AG04449 (cell line): ENCODE data around the gene MSI2.

Source experiments
- CTCF ChIA-PET: fragments of 350-600 bp; formaldehyde crosslinking; extraction: SDS; loops from one replicate; lab custom pipeline; 2021; ENCODE audit warnings: antibody characterized with exemption; lab: Yijun Ruan, JAX
- POLR2A ChIA-PET: fragments of 400-600, 350-600 bp; formaldehyde crosslinking; extraction: SDS; loops from one replicate; lab custom pipeline; 2020; ENCODE audit warnings: antibody characterized with exemption, inconsistent platforms; lab: Yijun Ruan, JAX
- DNase-seq: peaks from one replicate; pipeline ENCODE4 v3.0.0-alpha.2; 2010; ENCODE audit warnings: low read depth, low spot score
- H3K4me3 ChIP-seq: 2 replicates; pipeline ENCODE4 v1.5.1; 2011; ENCODE audit warnings: low read depth, mild to moderate bottlenecking, control low read depth, low read length
- TF ChIP-seq, protein P1 (sequence below): IDR thresholded peaks from one replicate; pipeline ENCODE4 v1.5.1; 2011; ENCODE audit warnings: mild to moderate bottlenecking, moderate library complexity, low read length, control low read depth, inconsistent platforms; ENCODE audit not compliant: insufficient read depth; ENCODE audit errors: missing control alignments

Gene MSI2

DNA sequence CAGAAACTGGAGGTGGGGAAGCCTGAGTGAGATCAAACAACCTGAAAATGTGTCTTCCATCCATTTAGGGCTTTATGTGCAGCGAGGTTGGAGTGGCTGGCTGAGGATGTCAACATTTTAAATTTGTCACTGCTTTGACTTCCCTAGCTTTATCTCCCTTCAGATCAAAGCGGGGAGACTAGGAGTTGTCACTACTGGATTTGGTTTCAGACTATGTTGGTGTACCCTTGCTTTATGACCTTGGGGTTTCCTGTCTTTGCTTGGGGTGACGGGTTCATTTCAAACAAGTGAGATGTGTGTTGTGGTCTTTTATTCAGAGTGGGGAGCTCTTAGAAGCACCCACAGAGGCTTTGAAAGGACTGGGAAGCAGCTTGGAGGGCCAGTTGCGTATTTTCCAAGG, 25.6 kb downstream of the MSI2 start:
- POLR2A ChIA-PET, result no interaction called here
- TF ChIP-seq, protein P1, sequence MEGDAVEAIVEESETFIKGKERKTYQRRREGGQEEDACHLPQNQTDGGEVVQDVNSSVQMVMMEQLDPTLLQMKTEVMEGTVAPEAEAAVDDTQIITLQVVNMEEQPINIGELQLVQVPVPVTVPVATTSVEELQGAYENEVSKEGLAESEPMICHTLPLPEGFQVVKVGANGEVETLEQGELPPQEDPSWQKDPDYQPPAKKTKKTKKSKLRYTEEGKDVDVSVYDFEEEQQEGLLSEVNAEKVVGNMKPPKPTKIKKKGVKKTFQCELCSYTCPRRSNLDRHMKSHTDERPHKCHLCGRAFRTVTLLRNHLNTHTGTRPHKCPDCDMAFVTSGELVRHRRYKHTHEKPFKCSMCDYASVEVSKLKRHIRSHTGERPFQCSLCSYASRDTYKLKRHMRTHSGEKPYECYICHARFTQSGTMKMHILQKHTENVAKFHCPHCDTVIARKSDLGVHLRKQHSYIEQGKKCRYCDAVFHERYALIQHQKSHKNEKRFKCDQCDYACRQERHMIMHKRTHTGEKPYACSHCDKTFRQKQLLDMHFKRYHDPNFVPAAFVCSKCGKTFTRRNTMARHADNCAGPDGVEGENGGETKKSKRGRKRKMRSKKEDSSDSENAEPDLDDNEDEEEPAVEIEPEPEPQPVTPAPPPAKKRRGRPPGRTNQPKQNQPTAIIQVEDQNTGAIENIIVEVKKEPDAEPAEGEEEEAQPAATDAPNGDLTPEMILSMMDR, result no peak
- no peak overlapping the region for H3K4me3 ChIP-seq
- CTCF ChIA-PET, result interaction anchor here (1.2 to 1.5 kb wide), 3 partner anchors 9 to 390 kb away, joined by 3 to 5 read pairs (median 4); no protein-coding TSS in a partner anchor
- DNase-seq, result no peak

DNA sequence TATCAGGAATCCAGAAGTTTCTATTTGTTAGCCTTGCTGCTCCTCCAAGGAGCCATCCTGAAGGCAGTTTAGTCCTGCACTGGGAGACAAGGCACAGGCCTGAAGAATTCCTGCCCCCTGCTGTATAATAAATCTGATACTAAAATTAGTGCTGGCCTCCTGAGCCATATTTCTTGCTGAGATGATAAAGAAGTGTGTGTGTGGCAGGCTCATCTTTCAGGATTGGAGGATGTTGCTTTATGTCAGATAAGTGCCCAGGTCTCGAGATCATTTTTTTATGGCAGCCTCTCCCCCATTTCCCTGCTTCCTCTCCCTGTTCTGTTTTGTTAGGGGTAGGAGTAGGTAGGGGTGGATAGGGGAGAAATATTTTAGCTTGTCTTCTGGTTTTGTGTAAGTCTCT, 26.0 kb downstream of the MSI2 start:
- no peak for DNase-seq
- CTCF ChIA-PET, result interaction anchor here (1.2 to 1.5 kb wide), 3 partner anchors 10 to 390 kb away, joined by 3 to 5 read pairs (median 4); no protein-coding TSS in a partner anchor
- TF ChIP-seq, protein P1, result no peak
- H3K4me3 ChIP-seq, result no peak overlapping the region
- POLR2A ChIA-PET, result interaction anchor here (0.7 kb wide), 1 partner anchor 515 kb away, joined by 3 read pairs; no protein-coding TSS in a partner anchor

DNA sequence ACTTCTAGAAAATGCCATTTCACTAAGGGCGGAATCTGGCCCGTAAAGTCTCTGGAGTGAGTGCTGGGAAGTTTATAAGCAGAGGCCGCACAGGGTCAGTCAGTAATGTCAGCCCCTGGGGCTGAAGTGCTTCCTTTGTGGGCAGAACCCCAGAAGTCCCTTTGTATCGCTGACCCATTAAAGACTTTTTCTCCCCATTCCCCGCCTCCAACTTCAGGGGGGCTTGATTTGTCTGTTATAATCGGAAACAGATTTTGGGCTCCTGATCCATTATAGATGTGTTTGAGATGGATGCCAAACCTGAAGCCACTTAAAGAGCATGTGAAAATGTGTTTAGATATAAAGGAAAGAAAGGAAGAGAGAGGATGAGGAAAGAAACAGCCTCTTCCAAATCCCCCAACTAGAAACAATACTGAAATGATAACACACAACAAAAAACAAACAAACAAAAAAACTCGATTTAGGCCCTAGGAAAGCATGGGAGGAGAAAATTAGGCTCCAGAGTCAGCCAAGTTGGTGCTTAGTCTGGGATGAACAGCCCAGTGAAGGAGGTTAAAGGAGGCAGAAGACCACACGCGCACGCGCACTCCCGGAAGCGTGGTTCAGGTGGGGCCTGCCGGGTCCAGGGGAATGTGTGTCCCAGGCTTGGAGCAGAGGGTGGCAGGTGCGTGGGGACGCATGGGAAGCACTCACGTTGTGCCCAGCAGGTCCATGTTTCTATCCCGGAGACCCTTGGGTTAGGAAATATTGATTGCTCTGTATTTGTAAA, 27.1 kb downstream of the MSI2 start:
- CTCF ChIA-PET, result interaction anchor here (1.5 kb wide), 1 partner anchor 40 kb away, joined by 5 read pairs; no protein-coding TSS in a partner anchor
- TF ChIP-seq, protein P1, result no peak
- DNase-seq, result no peak
- POLR2A ChIA-PET, result no interaction called here
- no peak overlapping the region for H3K4me3 ChIP-seq

DNA sequence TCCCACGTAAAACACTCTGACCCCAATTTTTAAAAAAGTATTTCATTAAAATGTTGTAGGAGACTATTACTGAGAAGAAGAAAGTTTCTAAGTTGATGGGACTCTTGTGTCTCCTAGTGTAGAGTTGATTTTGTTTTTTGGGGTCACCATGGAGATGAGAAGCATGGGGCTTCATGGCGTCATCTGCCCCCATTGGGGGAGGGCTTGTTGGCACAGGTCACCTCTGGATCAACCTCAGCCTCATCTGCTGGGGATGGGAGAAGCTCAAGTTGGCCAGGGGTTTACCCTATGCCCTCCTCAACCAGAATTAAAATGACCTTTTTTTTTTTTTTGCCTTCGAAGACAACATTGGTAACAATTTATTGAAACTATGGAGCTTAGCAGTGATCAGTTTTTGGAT, 28.3 kb downstream of the MSI2 start:
- H3K4me3 ChIP-seq, result no peak overlapping the region
- TF ChIP-seq, protein P1, result no peak
- no peak for DNase-seq
- ChIA-PET POLR2A (no interaction called here), CTCF (interaction anchor here (1.6 kb wide), 1 partner anchor 41 kb away, joined by 3 read pairs; no protein-coding TSS in a partner anchor)

DNA sequence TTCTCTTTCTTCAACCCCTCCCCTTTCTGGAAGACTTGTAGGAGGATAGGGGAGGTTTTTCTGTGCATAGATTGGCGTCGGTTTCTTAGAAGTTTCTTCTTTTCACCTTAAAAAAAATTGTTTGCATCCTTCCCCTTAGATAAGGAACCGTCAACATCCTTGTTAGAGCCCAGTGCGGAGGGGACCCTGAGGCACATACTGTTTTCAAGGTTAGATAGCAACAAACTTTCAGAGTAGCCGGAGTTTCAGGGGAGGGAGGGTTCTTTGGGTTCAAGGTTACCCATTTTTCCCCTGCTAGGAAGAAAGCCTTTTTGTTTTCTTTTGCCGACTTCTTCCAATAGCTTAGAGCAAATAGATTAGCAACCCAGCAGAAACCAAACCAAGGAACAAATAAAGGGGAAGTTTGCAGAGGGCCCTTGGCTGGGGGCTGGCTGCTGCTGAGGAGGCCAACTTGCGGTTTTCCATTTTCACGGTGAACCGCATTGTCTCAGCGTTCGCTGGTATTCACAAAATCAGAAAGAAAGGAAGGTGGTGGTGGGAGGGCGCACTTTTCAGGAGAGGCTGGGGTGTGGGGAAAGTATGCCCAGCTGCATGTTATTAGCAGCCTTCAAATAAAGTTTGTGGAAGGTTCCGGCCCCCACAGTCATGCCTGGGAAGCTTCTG, 28.8 kb downstream of the MSI2 start:
- DNase-seq, result no peak
- POLR2A ChIA-PET, result no interaction called here
- TF ChIP-seq, protein P1, result no peak
- CTCF ChIA-PET, result interaction anchor here (1.6 kb wide), 1 partner anchor 42 kb away, joined by 3 read pairs; no protein-coding TSS in a partner anchor
- no peak overlapping the region for H3K4me3 ChIP-seq

DNA sequence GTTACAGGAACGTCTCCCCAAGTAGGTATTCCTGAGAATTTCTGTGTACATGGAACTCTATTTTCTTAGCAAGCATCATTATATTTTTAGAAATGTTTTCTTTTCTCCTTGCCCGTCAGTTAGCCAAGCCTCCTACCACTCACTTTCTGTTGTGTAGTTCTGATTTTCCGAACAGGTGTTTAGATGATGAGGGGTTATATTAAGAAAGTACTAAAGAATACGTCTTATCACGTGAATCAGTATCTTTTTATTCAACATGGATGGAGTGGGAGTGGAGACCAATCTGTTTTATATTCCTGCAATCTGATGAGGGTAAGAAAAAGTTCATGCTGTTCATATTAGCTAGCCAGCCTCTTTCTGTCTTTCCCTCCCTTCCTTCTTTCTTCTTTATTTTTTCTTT, 29.4 kb downstream of the MSI2 start:
- no peak for DNase-seq
- CTCF ChIA-PET, result interaction anchor here (1.6 kb wide), 1 partner anchor 42 kb away, joined by 3 read pairs; no protein-coding TSS in a partner anchor
- no peak overlapping the region for H3K4me3 ChIP-seq
- POLR2A ChIA-PET, result no interaction called here
- TF ChIP-seq, protein P1, result no peak
